ENCODE measurements around the gene RAPGEF3.

The RAPGEF3 gene

GRCh38 chr12:47776471-47777143 is 17.9 kb upstream of the RAPGEF3 start:
- DNase-seq, result no peak

GRCh38 chr12:47775100-47775911 is 16.6 kb upstream of the RAPGEF3 start:
- no peak for DNase-seq

- no peak for DNase-seq
These were observed 16.0 kb upstream of the RAPGEF3 start for GRCh38 chr12:47774663-47775062.

- DNase-seq, result no peak
These were observed 15.3 kb upstream of the RAPGEF3 start for GRCh38 chr12:47773858-47774580.

GRCh38 chr12:47773062-47773857 is 14.6 kb upstream of the RAPGEF3 start, which contains the start of gene SLC48A1:
SLC48A1 (plus strand) TSS chr12:47773238; CDS start chr12:47773305, 67 bp downstream.
- DNase-seq, result peak; percentile 88

- DNase-seq, result no peak
These were observed 14.0 kb upstream of the RAPGEF3 start for GRCh38 chr12:47772738-47773061.

- DNase-seq, result no peak
These were observed 13.5 kb upstream of the RAPGEF3 start for GRCh38 chr12:47772094-47772660.

- no peak for DNase-seq
These were observed 12.6 kb upstream of the RAPGEF3 start for GRCh38 chr12:47771304-47771703.

GRCh38 chr12:47770086-47770726 is 11.5 kb upstream of the RAPGEF3 start:
- no peak for DNase-seq

GRCh38 chr12:47769234-47770085 is 10.8 kb upstream of the RAPGEF3 start:
- no peak for DNase-seq

- peak; percentile 88 for DNase-seq
These were observed 9.7 kb upstream of the RAPGEF3 start for GRCh38 chr12:47768323-47768811.

GRCh38 chr12:47767216-47767724 is 8.6 kb upstream of the RAPGEF3 start:
- peak; percentile 85 for DNase-seq

GRCh38 chr12:47766502-47767215 is 8.0 kb upstream of the RAPGEF3 start:
- DNase-seq, result no peak

GRCh38 chr12:47763481-47764346 is 5.0 kb upstream of the RAPGEF3 start:
- no peak for DNase-seq

- DNase-seq, result no peak
These were observed 4.3 kb upstream of the RAPGEF3 start for GRCh38 chr12:47762850-47763465.

GRCh38 chr12:47758584-47758833 is 171 bp downstream of the RAPGEF3 start:
- DNase-seq, result no peak

GRCh38 chr12:47757840-47758583 is 668 bp downstream of the RAPGEF3 start:
- peak; percentile 86 for DNase-seq

GRCh38 chr12:47757364-47757839 is 1.3 kb downstream of the RAPGEF3 start:
- no peak for DNase-seq

Measured in islet precursor cell (in vitro differentiated cells).